Natural killer cell (primary cell): ENCODE data around the gene ITPR1. TPM values are rescaled to one million over a fixed set of nuclear protein-coding genes. Genes with fewer than 3 reads are reported as not detected.
"Not testable (repeated sequence)": the region's sequence is repeated elsewhere in the genome, so short reads cannot be mapped to it uniquely, and the experiment has no call there.

ENCODE experiments used
- ATAC-seq, 3 donors: fragments of 150-1000 bp in 2 of 3; fragments of 200-7000 bp in 1 of 3; cut with Tn5 transposase; 1 replicate in 1 of 3; 2 replicates in 2 of 3; pipeline ENCODE4 v1.10.0; 2021; ENCODE audit warnings: mild to moderate bottlenecking in 2 of 3, moderate library complexity in 2 of 3
- DNase-seq, 2 donors: peaks; one replicate each; pipeline versions ENCODE4 v3.0.0 to v3.0.0-alpha.2; 2013 to 2021; ENCODE audit warnings: mixed read lengths in 1 of 2
- H3K27ac ChIP-seq: one replicate; pipeline ENCODE4 v1.5.1; 2013; ENCODE audit warnings: mild to moderate bottlenecking, low read length
- H3K27me3 ChIP-seq: one replicate; pipeline ENCODE4 v1.6.1; 2013; ENCODE audit warnings: low read length; ENCODE audit not compliant: control insufficient read depth, insufficient read depth
- H3K36me3 ChIP-seq: one replicate; pipeline ENCODE4 v1.6.1; 2013; ENCODE audit warnings: low read length; ENCODE audit not compliant: control insufficient read depth, insufficient read depth
- H3K4me1 ChIP-seq: one replicate; pipeline ENCODE4 v1.6.1; 2013; ENCODE audit warnings: low read length; ENCODE audit not compliant: control insufficient read depth, insufficient read depth
- H3K4me3 ChIP-seq: one replicate; pipeline ENCODE4 v1.5.1; 2013; ENCODE audit warnings: low read length
- H3K9me3 ChIP-seq: one replicate; pipeline ENCODE4 v1.6.1; 2013; ENCODE audit warnings: low read length; ENCODE audit not compliant: control insufficient read depth, insufficient read depth
- H3K27ac Mint-ChIP-seq, 2 donors: one replicate each; pipeline ENCODE4 v1.8.0; 2022; ENCODE audit warnings: mild to moderate bottlenecking in 2 of 2, mixed read lengths in 2 of 2, moderate library complexity in 1 of 2
- H3K27me3 Mint-ChIP-seq, 2 donors: one replicate each; pipeline ENCODE4 v1.8.0; 2022; ENCODE audit warnings: low read depth in 2 of 2, mixed read lengths in 2 of 2
- H3K36me3 Mint-ChIP-seq: one replicate; pipeline ENCODE4 v1.8.0; 2022; ENCODE audit warnings: mixed read lengths
- H3K4me1 Mint-ChIP-seq, 2 donors: one replicate each; pipeline ENCODE4 v1.8.0; 2022; ENCODE audit warnings: mixed read lengths in 2 of 2
- H3K4me3 Mint-ChIP-seq: one replicate; pipeline ENCODE4 v1.8.0; 2022; ENCODE audit warnings: mild to moderate bottlenecking, moderate library complexity, mixed read lengths
- H3K9me3 Mint-ChIP-seq, 2 donors: one replicate each; pipeline ENCODE4 v1.8.0; 2022; ENCODE audit warnings: mixed read lengths in 2 of 2
- WGBS: methylation state at CpG from one replicate; pipeline ENCODE4 v1.1.7; 2013; ENCODE audit warnings: missing lambda C conversion rate; ENCODE audit not compliant: insufficient coverage; 5-methylcytosine and 5-hydroxymethylcytosine counted together
- intact Hi-C: fragments of 100-400 bp; cut with micrococcal nuclease; formaldehyde crosslinking; loops from one replicate; pipeline ENCODE4 v1.14.2; 2022
- total RNA-seq, 4 donors: library from RNA; stranded (reverse); fragments of 120-200 nt in 1 of 4; gene quantifications; one replicate each; pipeline versions ENCODE4 v1.2.3 to v1.2.4, GENCODE V29; 2013 to 2022
- TF ChIP-seq, protein P1 (sequence below): fragments of 200-600 bp; IDR thresholded peaks from one replicate; pipeline ENCODE4 v1.8.0; 2022; ENCODE audit warnings: antibody characterized with exemption

Gene ITPR1
- total RNA-seq, 3 donors from 2014 or later (not counting 1 experiment from before 2014, with no cell fraction given): 86.7 to 123 (median 94.8) TPM

DNA sequence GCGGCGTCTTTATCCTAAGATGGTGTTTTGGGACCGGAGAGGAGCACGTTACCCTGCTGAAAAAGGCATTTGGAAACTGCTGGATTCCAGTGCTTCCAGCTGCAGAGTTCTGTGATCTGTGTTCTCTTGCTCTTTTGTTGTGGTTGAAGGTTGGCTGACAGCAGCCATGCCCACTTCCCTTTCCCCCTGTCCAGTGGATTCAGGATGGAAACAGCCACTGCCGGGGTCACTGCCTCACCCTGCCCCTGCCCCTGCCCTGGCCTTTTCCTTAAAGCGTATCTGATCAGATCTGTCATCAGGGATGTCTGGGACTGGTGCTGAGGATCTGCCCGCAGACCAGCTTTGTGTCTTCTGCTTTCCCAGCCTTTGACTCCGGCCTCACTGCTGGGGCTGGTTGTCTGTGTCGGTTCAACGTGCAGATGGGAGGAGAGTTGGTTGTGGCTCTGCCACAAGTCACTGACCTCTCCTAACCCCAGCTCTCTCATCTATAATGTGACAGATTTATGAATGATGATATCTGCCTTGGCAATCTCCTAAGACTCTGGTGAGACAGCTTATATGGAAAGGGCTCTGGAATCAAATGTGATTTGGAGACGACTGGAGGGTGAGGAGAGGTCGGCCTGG lies 266.7 kb downstream of the ITPR1 start:
- peak overlapping the region; percentile 62 for H3K4me3 Mint-ChIP-seq
- ATAC-seq (peak in 1 of 3 donors; percentile 22), DNase-seq (no peak)
- TF ChIP-seq, protein P1, sequence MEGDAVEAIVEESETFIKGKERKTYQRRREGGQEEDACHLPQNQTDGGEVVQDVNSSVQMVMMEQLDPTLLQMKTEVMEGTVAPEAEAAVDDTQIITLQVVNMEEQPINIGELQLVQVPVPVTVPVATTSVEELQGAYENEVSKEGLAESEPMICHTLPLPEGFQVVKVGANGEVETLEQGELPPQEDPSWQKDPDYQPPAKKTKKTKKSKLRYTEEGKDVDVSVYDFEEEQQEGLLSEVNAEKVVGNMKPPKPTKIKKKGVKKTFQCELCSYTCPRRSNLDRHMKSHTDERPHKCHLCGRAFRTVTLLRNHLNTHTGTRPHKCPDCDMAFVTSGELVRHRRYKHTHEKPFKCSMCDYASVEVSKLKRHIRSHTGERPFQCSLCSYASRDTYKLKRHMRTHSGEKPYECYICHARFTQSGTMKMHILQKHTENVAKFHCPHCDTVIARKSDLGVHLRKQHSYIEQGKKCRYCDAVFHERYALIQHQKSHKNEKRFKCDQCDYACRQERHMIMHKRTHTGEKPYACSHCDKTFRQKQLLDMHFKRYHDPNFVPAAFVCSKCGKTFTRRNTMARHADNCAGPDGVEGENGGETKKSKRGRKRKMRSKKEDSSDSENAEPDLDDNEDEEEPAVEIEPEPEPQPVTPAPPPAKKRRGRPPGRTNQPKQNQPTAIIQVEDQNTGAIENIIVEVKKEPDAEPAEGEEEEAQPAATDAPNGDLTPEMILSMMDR: no peak
- Histone ChIP-seq H3K4me1 (peaks cover 32% of the 10 kb centered on the region), H3K4me3 (no peak overlapping the region), H3K27ac (no peak overlapping the region), H3K27me3 (no peaks in the 10 kb centered on the region), H3K9me3 (no peaks in the 10 kb centered on the region), H3K36me3 (no peaks in the 10 kb centered on the region)
- intact Hi-C loops: no loop called here
- WGBS: 56% methylated on average over 10 of the region's 12 CpGs
- no peaks in the 10 kb centered on the region for H3K9me3 Mint-ChIP-seq
- H3K4me1 Mint-ChIP-seq: peaks cover 37 to 48% of the 10 kb centered on the region in 2 donors
- H3K27ac Mint-ChIP-seq: peak overlapping the region in 1 of 2 donors; percentile 49
- H3K27me3 Mint-ChIP-seq: no peaks in the 10 kb centered on the region
- peaks cover 6% of the 10 kb centered on the region for H3K36me3 Mint-ChIP-seq

DNA sequence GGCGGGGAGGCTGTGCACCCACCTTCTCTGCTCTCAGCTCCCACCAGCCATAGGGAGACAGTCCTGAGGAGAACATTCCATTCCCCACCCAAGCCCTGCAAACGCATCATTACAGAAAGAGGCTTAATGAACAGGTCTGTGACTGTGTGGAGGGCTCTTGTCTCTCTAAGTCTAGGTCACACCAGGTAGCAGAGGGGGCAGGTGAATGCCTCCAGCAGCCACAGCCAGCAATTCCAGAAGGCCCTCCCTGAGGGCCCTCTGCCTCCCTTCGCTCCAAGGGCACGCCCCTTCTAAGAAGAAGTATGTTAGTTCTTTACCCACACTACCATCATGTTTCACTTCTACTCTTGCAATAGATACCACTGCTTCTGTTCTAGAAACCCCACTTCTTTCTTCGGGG lies 268.6 kb downstream of the ITPR1 start:
- intact Hi-C loops: no loop called here
- no peak for DNase-seq
- Mint-ChIP-seq H3K4me3 (no peak overlapping the region), H3K27ac (no peak overlapping the region), H3K36me3 (peaks cover 14% of the 10 kb centered on the region), H3K27me3 (no peaks in the 10 kb centered on the region), H3K4me1 (peaks cover 23 to 40% of the 10 kb centered on the region in 2 donors), H3K9me3 (peaks cover 0 to 3% of the 10 kb centered on the region in 2 donors)
- H3K4me1 ChIP-seq: peaks cover 21% of the 10 kb centered on the region
- H3K27ac ChIP-seq: no peak overlapping the region
- no peak overlapping the region for H3K4me3 ChIP-seq
- WGBS: 100% methylated on average over 5 of the region's 5 CpGs
- peaks cover 4% of the 10 kb centered on the region for H3K9me3 ChIP-seq
- TF ChIP-seq, protein P1: no peak
- H3K36me3 ChIP-seq: no peaks in the 10 kb centered on the region
- no peaks in the 10 kb centered on the region for H3K27me3 ChIP-seq
- no peak for ATAC-seq

DNA sequence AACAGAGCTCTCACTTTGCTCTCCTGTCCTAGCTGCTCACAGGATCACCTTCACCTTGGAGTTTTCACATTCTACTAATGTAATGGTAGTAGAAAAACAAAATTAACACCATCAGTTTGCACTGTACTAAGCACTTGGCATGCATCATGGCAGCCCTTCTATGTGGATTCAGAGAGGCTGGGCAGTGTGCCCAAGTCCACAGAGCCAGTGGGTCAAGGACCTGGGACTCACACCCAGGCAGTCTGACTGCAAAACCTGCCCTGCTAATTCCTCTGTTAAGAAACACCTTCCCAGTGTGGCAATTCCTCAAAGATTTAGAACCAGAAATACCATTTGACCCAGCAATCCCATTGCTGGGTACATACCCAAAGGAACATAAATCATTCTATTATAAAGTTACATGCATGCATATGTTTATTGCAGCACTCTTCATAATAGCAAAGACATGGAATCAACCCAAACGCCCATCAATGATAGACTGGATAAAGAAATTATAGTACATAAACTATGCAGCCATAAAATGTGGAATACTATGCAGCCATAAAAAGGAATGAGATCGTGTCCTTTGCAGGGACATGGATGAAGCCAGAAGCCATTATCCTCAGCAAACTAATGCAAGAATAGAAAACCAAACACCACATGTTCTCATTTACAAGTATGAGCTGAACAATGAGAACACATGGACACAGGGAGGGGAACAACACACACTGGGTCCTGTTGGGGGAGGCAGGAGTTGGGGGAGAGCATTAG lies 269.5 kb downstream of the ITPR1 start:
- H3K4me1 ChIP-seq: peaks cover 21% of the 10 kb centered on the region
- WGBS: 100% methylated on average over 1 of the region's 2 CpGs
- H3K36me3 ChIP-seq: not testable (repeated sequence)

DNA sequence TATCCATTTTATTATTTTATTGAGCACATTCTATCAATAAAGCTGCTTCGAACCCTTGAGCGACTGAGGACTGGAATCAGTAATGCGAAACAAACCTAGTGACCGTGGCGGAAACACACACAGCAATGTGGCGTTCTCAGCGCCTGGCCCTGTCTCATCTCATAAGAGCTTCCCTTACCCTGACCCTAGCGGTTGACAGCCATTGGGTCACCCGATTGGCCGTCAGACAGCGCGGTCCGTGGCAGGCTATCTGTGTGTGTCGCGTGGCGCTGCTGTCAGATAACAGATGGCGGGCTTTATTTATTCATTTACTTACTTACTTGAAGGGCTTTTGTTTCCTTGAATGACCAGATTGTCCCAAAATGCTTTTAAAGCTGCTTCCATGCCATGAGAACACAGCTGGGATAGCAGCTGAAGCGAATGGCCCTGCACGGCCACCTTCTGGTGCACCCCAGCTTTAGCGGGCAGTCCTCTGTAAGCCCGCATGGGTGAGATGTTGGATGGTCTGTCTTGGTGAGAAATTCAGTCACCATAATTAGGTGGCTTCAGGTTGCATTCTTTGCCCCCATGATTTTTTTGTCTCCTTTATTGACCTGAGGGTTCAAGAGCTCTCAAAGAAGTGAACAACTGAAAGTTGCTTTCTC lies 270.6 kb downstream of the ITPR1 start:
- Mint-ChIP-seq H3K27me3 (no peaks in the 10 kb centered on the region), H3K4me3 (no peak overlapping the region), H3K27ac (no peak overlapping the region), H3K9me3 (peaks cover 0 to 3% of the 10 kb centered on the region in 2 donors), H3K36me3 (peaks cover 15% of the 10 kb centered on the region), H3K4me1 (peaks cover 13 to 27% of the 10 kb centered on the region in 2 donors)
- Histone ChIP-seq H3K4me3 (no peak overlapping the region), H3K4me1 (peaks cover 19% of the 10 kb centered on the region), H3K9me3 (peaks cover 4% of the 10 kb centered on the region), H3K36me3 (peaks cover 4% of the 10 kb centered on the region), H3K27ac (no peak overlapping the region), H3K27me3 (no peaks in the 10 kb centered on the region)
- TF ChIP-seq, protein P1: no peak
- ATAC-seq (no peak), DNase-seq (no peak)
- intact Hi-C loops: no loop called here
- 98% methylated on average over 21 of the region's 21 CpGs for WGBS

More for the DNA sequence above, 269.5 kb downstream of the ITPR1 start:
- H3K27ac ChIP-seq, H3K27me3 Mint-ChIP-seq, H3K9me3 Mint-ChIP-seq, intact Hi-C loops, H3K4me3 ChIP-seq, ATAC-seq, H3K9me3 ChIP-seq, H3K4me3 Mint-ChIP-seq, H3K27me3 ChIP-seq, H3K27ac Mint-ChIP-seq, DNase-seq: not testable (repeated sequence)
- peaks cover 18 to 32% of the 10 kb centered on the region in 2 donors for H3K4me1 Mint-ChIP-seq
- peaks cover 15% of the 10 kb centered on the region for H3K36me3 Mint-ChIP-seq
